ENCODE results near the gene LY6G6F. TPM values are rescaled to one million over a fixed set of nuclear protein-coding genes. Genes with fewer than 3 reads are reported as not detected.

The LY6G6F gene
- total and polyA plus RNA-seq, 2 donors (not counting 1 experiment from before 2014, with no cell fraction given): not detected

GRCh38 chr6:31713991-31714684 is 7.5 kb downstream of the LY6G6F start:
- no peaks in the 10 kb centered on the region for H3K9me3 ChIP-seq (ENCODE audit: control extremely low read depth in 1 of 3, control insufficient read depth in 2 of 3, insufficient read depth in 1 of 3, low read length in 2 of 3)
- no peak overlapping the region for H3K9ac ChIP-seq (ENCODE audit: low read length)
- TF ChIP-seq CTCF (IDR thresholded peaks at IDR 0.05): no peak
- no peak for TF ChIP-seq EZH2 (IDR thresholded peaks at IDR 0.05; ENCODE audit: borderline replicate concordance, insufficient read depth, low read depth, low read length, poor library complexity, severe bottlenecking)
- H3K4me1 Mint-ChIP-seq: peaks cover 14% of the 10 kb centered on the region
- ChIA-PET POLR2A (no interaction called here), CTCF (interaction anchor here (1.8 to 3.3 kb wide), 2 partner anchors 55 to 100 kb away, joined by 3 to 10 read pairs; no protein-coding TSS in a partner anchor)
- H3K4me2 ChIP-seq (replicated peaks; ENCODE audit: low read depth, low read length, poor library complexity, severe bottlenecking): no peak overlapping the region
- no peaks in the 10 kb centered on the region for H3K36me3 ChIP-seq (replicated peaks in 1 of 2; ENCODE audit: control extremely low read depth in 1 of 2, control insufficient read depth in 1 of 2, extremely low read depth in 1 of 2, insufficient read depth in 2 of 2, low read length in 1 of 2)
- intact Hi-C loops (cut with micrococcal nuclease): no loop called here
- DNase-seq: no peak
- H3K79me2 ChIP-seq (ENCODE audit: control insufficient read depth, insufficient read depth, low read length): no peaks in the 10 kb centered on the region
- peaks cover 3% of the 10 kb centered on the region for H3K27me3 Mint-ChIP-seq
- H3K27me3 ChIP-seq (replicated peaks in 1 of 4; ENCODE audit: control extremely low read depth in 1 of 4, control insufficient read depth in 3 of 4, insufficient read depth in 4 of 4, low read length in 3 of 4): peaks cover 0 to 6% (median 0%) of the 10 kb centered on the region in 4 experiments
- no peak overlapping the region for H3K4me3 Mint-ChIP-seq
- H3K4me3 ChIP-seq (ENCODE audit: control extremely low read depth in 1 of 5, extremely low read depth in 1 of 5, insufficient read depth in 1 of 5, low read depth in 2 of 5, low read length in 4 of 5): no peak overlapping the region
- peaks cover 10 to 16% of the 10 kb centered on the region in 2 donors for H3K4me1 ChIP-seq (ENCODE audit: control insufficient read depth in 2 of 2, insufficient read depth in 2 of 2, low read length in 2 of 2)
- no peak overlapping the region for H3K27ac ChIP-seq (ENCODE audit: low read length in 2 of 2)
- H3K9me3 Mint-ChIP-seq (ENCODE audit: insufficient read depth): no peaks in the 10 kb centered on the region
- no peaks in the 10 kb centered on the region for H4K20me1 ChIP-seq (ENCODE audit: control insufficient read depth, insufficient read depth, low read length, poor library complexity, severe bottlenecking)
- H2AFZ ChIP-seq (ENCODE audit: insufficient read depth, low read depth, low read length, poor library complexity, severe bottlenecking): no peak overlapping the region
- no peak overlapping the region for H3K27ac Mint-ChIP-seq
- ATAC-seq (ENCODE audit: low read depth): no peak
- WGBS (ENCODE audit: insufficient coverage): 78% methylated on average over 4 of the region's 5 CpGs
